WERI-Rb-1 (cell line): ENCODE measurements around the gene CENPK.
"Not testable (repeated sequence)": the region's sequence is repeated elsewhere in the genome, so short reads cannot be mapped to it uniquely, and the experiment has no call there.

ENCODE experiments used
- DNase-seq: peaks from one replicate; pipeline ENCODE4 v3.0.0-alpha.2; 2020
- H3K27ac ChIP-seq: fragments of 250-450 bp; sonication (Bioruptor Pico); 2 replicates; pipeline ENCODE4 v1.5.1; 2020; ENCODE audit warnings: mild to moderate bottlenecking, moderate library complexity
- H3K27me3 ChIP-seq: fragments of 250-450 bp; sonication (Bioruptor Pico); 2 replicates; pipeline ENCODE4 v1.5.1; 2021; ENCODE audit warnings: mild to moderate bottlenecking, low read depth, moderate library complexity; ENCODE audit not compliant: insufficient read depth, severe bottlenecking
- H3K36me3 ChIP-seq: fragments of 250-450 bp; sonication (Bioruptor Pico); 2 replicates; pipeline ENCODE4 v1.5.1; 2020; ENCODE audit warnings: mild to moderate bottlenecking, moderate library complexity
- H3K4me3 ChIP-seq: 2 replicates; pipeline ENCODE4 v1.5.1; 2011; ENCODE audit warnings: low read depth, mild to moderate bottlenecking, control low read depth, low read length
- H3K9me3 ChIP-seq: fragments of 250-450 bp; sonication (Bioruptor Pico); 2 replicates; pipeline ENCODE4 v1.5.1; 2021; ENCODE audit warnings: mild to moderate bottlenecking, moderate library complexity; ENCODE audit not compliant: severe bottlenecking
- TF ChIP-seq, protein P1 (sequence below): IDR thresholded peaks from 2 replicates; pipeline ENCODE4 v1.5.1; 2011; ENCODE audit warnings: low read depth, mild to moderate bottlenecking, control low read depth, inconsistent platforms, low read length

The CENPK gene

GRCh38 chr5:65562731-65563701, at the start of gene CENPK, which contains the start of gene PPWD1:
Gene CENPK (minus strand): TSS chr5:65563168. CDS start chr5:65554907, 8,261 bp downstream.
Gene PPWD1 (plus strand): TSS chr5:65563296. CDS start chr5:65563311, 15 bp downstream.
- H3K4me3 ChIP-seq, result peak within 1 kb of the TSS; percentile 64
- H3K27ac ChIP-seq, result peak within 1 kb of the TSS; percentile 96
- TF ChIP-seq, protein P1, sequence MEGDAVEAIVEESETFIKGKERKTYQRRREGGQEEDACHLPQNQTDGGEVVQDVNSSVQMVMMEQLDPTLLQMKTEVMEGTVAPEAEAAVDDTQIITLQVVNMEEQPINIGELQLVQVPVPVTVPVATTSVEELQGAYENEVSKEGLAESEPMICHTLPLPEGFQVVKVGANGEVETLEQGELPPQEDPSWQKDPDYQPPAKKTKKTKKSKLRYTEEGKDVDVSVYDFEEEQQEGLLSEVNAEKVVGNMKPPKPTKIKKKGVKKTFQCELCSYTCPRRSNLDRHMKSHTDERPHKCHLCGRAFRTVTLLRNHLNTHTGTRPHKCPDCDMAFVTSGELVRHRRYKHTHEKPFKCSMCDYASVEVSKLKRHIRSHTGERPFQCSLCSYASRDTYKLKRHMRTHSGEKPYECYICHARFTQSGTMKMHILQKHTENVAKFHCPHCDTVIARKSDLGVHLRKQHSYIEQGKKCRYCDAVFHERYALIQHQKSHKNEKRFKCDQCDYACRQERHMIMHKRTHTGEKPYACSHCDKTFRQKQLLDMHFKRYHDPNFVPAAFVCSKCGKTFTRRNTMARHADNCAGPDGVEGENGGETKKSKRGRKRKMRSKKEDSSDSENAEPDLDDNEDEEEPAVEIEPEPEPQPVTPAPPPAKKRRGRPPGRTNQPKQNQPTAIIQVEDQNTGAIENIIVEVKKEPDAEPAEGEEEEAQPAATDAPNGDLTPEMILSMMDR, result no peak
- peak; percentile 97 for DNase-seq
- H3K36me3 ChIP-seq, result peaks cover 31% of the 10 kb centered on the region
- no peaks in the 10 kb centered on the region for H3K27me3 ChIP-seq
- no peaks in the 10 kb centered on the region for H3K9me3 ChIP-seq

- H3K4me3 ChIP-seq, result no peak overlapping the region
- peaks cover 61% of the 10 kb centered on the region for H3K36me3 ChIP-seq
- H3K27ac ChIP-seq, result no peak overlapping the region
- H3K27me3 ChIP-seq, result no peaks in the 10 kb centered on the region
- TF ChIP-seq, protein P1, result no peak
- DNase-seq, result no peak
- no peaks in the 10 kb centered on the region for H3K9me3 ChIP-seq
Measured at GRCh38 chr5:65612298-65612907, 49.4 kb upstream of the CENPK start.

- H3K4me3 ChIP-seq, result no peak overlapping the region
- H3K27me3 ChIP-seq, result no peaks in the 10 kb centered on the region
- DNase-seq, result no peak
- H3K36me3 ChIP-seq, result peaks cover 67% of the 10 kb centered on the region
- TF ChIP-seq, protein P1, result no peak
- no peak overlapping the region for H3K27ac ChIP-seq
- no peaks in the 10 kb centered on the region for H3K9me3 ChIP-seq
Measured at GRCh38 chr5:65611524-65611923, 48.6 kb upstream of the CENPK start.

- peaks cover 57% of the 10 kb centered on the region for H3K36me3 ChIP-seq
- not testable (repeated sequence) for H3K27me3 ChIP-seq, H3K9me3 ChIP-seq, H3K27ac ChIP-seq, H3K4me3 ChIP-seq, DNase-seq
Measured at GRCh38 chr5:65601761-65602160, 38.8 kb upstream of the CENPK start.

DNA sequence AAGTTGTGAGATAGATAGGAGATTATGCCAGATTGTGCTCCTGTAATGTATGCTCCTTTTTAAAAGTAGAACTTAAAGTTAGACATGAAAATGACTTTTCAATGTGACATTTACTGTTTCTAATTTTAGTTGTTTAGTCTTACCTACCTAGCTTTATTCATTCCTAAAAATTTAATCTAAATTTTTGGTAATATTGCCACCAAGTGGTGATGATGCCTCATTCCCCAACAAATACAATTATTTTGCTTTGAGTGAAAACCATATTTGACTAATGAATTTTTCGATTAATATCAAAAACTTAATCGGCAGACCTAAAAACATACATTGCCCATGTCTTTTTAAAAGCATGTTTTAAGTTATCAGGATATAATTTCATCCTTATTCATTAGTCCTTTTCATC, 25.7 kb upstream of the CENPK start:
- Histone ChIP-seq H3K4me3 (no peak overlapping the region), H3K27ac (no peak overlapping the region), H3K9me3 (no peaks in the 10 kb centered on the region), H3K36me3 (peaks cover 59% of the 10 kb centered on the region), H3K27me3 (no peaks in the 10 kb centered on the region)
- DNase-seq, result no peak
- TF ChIP-seq, protein P1, result no peak

GRCh38 chr5:65577141-65577540, 14.2 kb upstream of the CENPK start:
- TF ChIP-seq, protein P1, result no peak
- no peaks in the 10 kb centered on the region for H3K9me3 ChIP-seq
- no peaks in the 10 kb centered on the region for H3K27me3 ChIP-seq
- peaks cover 52% of the 10 kb centered on the region for H3K36me3 ChIP-seq
- no peak for DNase-seq
- H3K4me3 ChIP-seq, result no peak overlapping the region
- no peak overlapping the region for H3K27ac ChIP-seq
